Measurements from ENCODE around the gene THTPA. TPM values are rescaled to one million over a fixed set of nuclear protein-coding genes. Genes with fewer than 3 reads are reported as not detected.

Gene THTPA
- total RNA-seq, 1 donor from 2014 or later, result 6.9 TPM

GRCh38 chr14:23550812-23551265 lies 5.2 kb upstream of the THTPA start:
- no peaks in the 10 kb centered on the region for H3K27me3 Mint-ChIP-seq (ENCODE audit: unreplicated experiment)
- H3K27ac Mint-ChIP-seq (ENCODE audit: unreplicated experiment), result no peak overlapping the region
- H3K4me3 Mint-ChIP-seq (ENCODE audit: unreplicated experiment), result no peak overlapping the region
- H3K4me1 Mint-ChIP-seq (ENCODE audit: unreplicated experiment), result peaks cover 3% of the 10 kb centered on the region
- TF ChIP-seq CTCF (IDR thresholded peaks at IDR 0.05; ENCODE audit: unreplicated experiment), result no peak
- H3K9me3 Mint-ChIP-seq (ENCODE audit: unreplicated experiment), result no peaks in the 10 kb centered on the region
- peak; percentile 49 for DNase-seq (ENCODE audit: low spot score)
- no peaks in the 10 kb centered on the region for H3K36me3 Mint-ChIP-seq (ENCODE audit: low read depth, unreplicated experiment)

GRCh38 chr14:23551266-23552028 lies 4.6 kb upstream of the THTPA start, which contains the start of gene ZFHX2:
Gene ZFHX2 (minus strand): TSS chr14:23551765. CDS start chr14:23535325, 16,440 bp downstream.
- Mint-ChIP-seq H3K9me3 (ENCODE audit: unreplicated experiment) (no peaks in the 10 kb centered on the region), H3K4me1 (ENCODE audit: unreplicated experiment) (peaks cover 3% of the 10 kb centered on the region), H3K27ac (ENCODE audit: unreplicated experiment) (peak within 1 kb of the TSS; percentile 72), H3K27me3 (ENCODE audit: unreplicated experiment) (no peaks in the 10 kb centered on the region), H3K4me3 (ENCODE audit: unreplicated experiment) (no peak within 1 kb of the TSS), H3K36me3 (ENCODE audit: low read depth, unreplicated experiment) (no peaks in the 10 kb centered on the region)
- no peak for TF ChIP-seq CTCF (IDR thresholded peaks at IDR 0.05; ENCODE audit: unreplicated experiment)
- peak; percentile 89 for DNase-seq (ENCODE audit: low spot score)

DNA sequence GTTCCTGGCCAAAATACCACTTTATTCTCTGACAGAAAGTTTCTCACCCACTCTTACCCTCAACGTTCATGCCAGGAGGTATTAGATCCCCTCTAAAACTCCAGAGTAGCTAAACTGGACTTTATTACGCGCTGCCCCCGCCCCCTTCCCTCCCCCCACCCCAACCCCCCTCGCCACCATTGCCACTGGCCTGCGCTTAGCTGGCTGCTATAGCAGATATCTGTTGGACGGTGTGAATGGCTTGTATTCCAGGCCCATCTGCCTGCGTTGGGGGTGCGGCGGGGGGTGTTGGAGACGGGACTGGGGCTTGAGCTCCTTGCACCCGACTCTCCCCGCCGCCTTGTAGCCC lies 564 bp upstream of the THTPA start:
- peak overlapping the region; percentile 77 for H3K27ac Mint-ChIP-seq (ENCODE audit: unreplicated experiment)
- peaks cover 19% of the 10 kb centered on the region for H3K4me1 Mint-ChIP-seq (ENCODE audit: unreplicated experiment)

DNA sequence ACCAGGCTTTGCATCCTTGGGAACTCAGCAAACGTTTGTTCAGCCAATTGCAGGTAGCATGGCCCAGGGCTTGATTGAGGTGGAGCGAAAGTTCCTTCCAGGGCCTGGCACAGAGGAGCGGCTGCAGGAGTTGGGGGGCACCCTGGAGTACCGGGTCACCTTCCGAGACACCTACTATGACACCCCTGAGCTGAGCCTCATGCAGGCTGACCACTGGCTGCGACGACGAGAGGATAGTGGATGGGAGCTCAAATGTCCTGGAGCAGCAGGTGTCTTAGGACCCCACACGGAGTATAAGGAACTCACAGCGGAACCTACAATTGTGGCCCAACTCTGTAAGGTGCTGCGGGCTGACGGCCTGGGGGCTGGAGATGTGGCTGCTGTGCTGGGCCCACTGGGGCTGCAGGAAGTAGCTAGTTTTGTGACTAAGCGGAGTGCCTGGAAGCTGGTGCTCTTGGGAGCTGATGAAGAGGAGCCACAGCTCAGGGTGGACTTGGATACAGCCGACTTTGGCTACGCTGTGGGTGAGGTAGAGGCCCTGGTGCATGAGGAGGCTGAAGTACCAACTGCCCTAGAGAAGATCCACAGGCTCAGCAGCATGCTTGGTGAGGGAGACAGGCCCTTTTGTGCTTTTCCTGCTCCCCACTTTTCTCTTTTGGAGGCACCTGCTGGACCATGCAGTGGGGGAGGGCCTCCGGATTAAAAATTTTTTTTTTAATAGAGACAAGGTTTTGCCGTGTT lies 799 bp downstream of the THTPA start:
- Mint-ChIP-seq H3K36me3 (ENCODE audit: low read depth, unreplicated experiment) (peaks cover 27% of the 10 kb centered on the region), H3K27me3 (ENCODE audit: unreplicated experiment) (peaks cover 6% of the 10 kb centered on the region), H3K4me3 (ENCODE audit: unreplicated experiment) (peak overlapping the region; percentile 92), H3K9me3 (ENCODE audit: unreplicated experiment) (no peaks in the 10 kb centered on the region), H3K4me1 (ENCODE audit: unreplicated experiment) (peaks cover 18% of the 10 kb centered on the region), H3K27ac (ENCODE audit: unreplicated experiment) (peak overlapping the region; percentile 64)
- DNase-seq (ENCODE audit: low spot score), result no peak
- TF ChIP-seq CTCF (IDR thresholded peaks at IDR 0.05; ENCODE audit: unreplicated experiment), result no peak

More for the DNA sequence above, 564 bp upstream of the THTPA start:
- peak overlapping the region; percentile 92 for H3K4me3 Mint-ChIP-seq (ENCODE audit: unreplicated experiment)
- H3K9me3 Mint-ChIP-seq (ENCODE audit: unreplicated experiment), result no peaks in the 10 kb centered on the region
- peaks cover 17% of the 10 kb centered on the region for H3K36me3 Mint-ChIP-seq (ENCODE audit: low read depth, unreplicated experiment)
- TF ChIP-seq CTCF (IDR thresholded peaks at IDR 0.05; ENCODE audit: unreplicated experiment), result no peak
- no peak for DNase-seq (ENCODE audit: low spot score)
- H3K27me3 Mint-ChIP-seq (ENCODE audit: unreplicated experiment), result peaks cover 3% of the 10 kb centered on the region

GRCh38 chr14:23557521-23557920 lies 1.4 kb downstream of the THTPA start:
- no peak for DNase-seq (ENCODE audit: low spot score)
- Mint-ChIP-seq H3K27me3 (ENCODE audit: unreplicated experiment) (peaks cover 7% of the 10 kb centered on the region), H3K4me3 (ENCODE audit: unreplicated experiment) (peak overlapping the region; percentile 48), H3K9me3 (ENCODE audit: unreplicated experiment) (no peaks in the 10 kb centered on the region), H3K27ac (ENCODE audit: unreplicated experiment) (peak overlapping the region; percentile 69), H3K36me3 (ENCODE audit: low read depth, unreplicated experiment) (peaks cover 28% of the 10 kb centered on the region), H3K4me1 (ENCODE audit: unreplicated experiment) (peaks cover 16% of the 10 kb centered on the region)
- TF ChIP-seq CTCF (IDR thresholded peaks at IDR 0.05; ENCODE audit: unreplicated experiment), result no peak
